ENCODE data around the gene FRY. TPM values are rescaled to one million over a fixed set of nuclear protein-coding genes. Genes with fewer than 3 reads are reported as not detected.

Gene FRY
- total and polyA plus RNA-seq, 10 of the 15 experiments (the other 5 are each of a cell fraction or from before 2014, with no cell fraction given): 0.18 to 1.4 (median 0.30) TPM

DNA sequence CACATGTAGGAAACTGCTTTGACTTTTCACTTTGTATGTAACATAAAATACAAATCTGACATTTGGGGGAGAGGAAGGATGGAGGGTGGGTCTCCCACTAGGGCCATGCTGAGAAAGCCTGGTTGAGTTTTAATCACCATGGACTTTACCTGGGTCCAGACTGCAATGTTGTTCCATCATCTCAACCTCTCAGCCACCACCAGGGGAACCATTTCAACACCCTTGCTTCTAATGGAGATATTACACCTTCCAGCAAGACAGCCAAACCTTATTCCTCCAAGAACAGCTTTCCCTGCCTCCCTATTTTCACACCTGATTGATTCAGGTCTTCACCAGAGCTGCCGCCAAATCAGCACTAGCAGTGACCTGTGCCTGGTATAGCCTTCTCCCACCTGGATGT is 227.5 kb downstream of the FRY start:
- H3K27ac ChIP-seq (ENCODE audit: control insufficient read depth, insufficient read depth): no peak overlapping the region
- intact Hi-C loops (cut with micrococcal nuclease; ENCODE audit: unreplicated experiment) (no loop called here), in situ Hi-C loops (cut with MboI) (no loop called here)
- CTCF ChIA-PET: interaction anchor here (1.5 kb wide), 1 partner anchor 12 kb away, joined by 4 read pairs; no protein-coding TSS in a partner anchor
- H3K36me3 ChIP-seq (ENCODE audit: control insufficient read depth in 2 of 2, insufficient read depth in 2 of 2, low read length in 1 of 2): no peaks in the 10 kb centered on the region
- H3K4me1 ChIP-seq (ENCODE audit: control insufficient read depth, insufficient read depth, low read length): no peaks in the 10 kb centered on the region
- TF ChIP-seq, protein P1, sequence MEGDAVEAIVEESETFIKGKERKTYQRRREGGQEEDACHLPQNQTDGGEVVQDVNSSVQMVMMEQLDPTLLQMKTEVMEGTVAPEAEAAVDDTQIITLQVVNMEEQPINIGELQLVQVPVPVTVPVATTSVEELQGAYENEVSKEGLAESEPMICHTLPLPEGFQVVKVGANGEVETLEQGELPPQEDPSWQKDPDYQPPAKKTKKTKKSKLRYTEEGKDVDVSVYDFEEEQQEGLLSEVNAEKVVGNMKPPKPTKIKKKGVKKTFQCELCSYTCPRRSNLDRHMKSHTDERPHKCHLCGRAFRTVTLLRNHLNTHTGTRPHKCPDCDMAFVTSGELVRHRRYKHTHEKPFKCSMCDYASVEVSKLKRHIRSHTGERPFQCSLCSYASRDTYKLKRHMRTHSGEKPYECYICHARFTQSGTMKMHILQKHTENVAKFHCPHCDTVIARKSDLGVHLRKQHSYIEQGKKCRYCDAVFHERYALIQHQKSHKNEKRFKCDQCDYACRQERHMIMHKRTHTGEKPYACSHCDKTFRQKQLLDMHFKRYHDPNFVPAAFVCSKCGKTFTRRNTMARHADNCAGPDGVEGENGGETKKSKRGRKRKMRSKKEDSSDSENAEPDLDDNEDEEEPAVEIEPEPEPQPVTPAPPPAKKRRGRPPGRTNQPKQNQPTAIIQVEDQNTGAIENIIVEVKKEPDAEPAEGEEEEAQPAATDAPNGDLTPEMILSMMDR (IDR thresholded peaks at IDR 0.05 in 2 of 3, conservative IDR thresholded peaks at IDR 0.05 in 1 of 3; ENCODE audit: control insufficient read depth in 2 of 3, extremely low read depth in 1 of 3, insufficient read depth in 1 of 3, low read depth in 3 of 3, low read length in 3 of 3): peak in 2 of 3 experiments; percentile 8 to 14; a peak in 2 of 6 replicates
- TF ChIP-seq TBL1XR1 (IDR thresholded peaks at IDR 0.05; ENCODE audit: low read depth, low read length): no peak
- no peak overlapping the region for H2AFZ ChIP-seq (ENCODE audit: control insufficient read depth, low read depth, low read length)
- H3K9me3 ChIP-seq (replicated peaks; ENCODE audit: control insufficient read depth, insufficient read depth, low read length): no peaks in the 10 kb centered on the region
- no peaks in the 10 kb centered on the region; a peak in 1 of 4 replicates for H3K27me3 ChIP-seq (replicated peaks in 1 of 2; ENCODE audit: control insufficient read depth in 2 of 2, insufficient read depth in 2 of 2, low read length in 1 of 2)
- H3K79me2 ChIP-seq (ENCODE audit: control insufficient read depth, insufficient read depth, low read length): no peaks in the 10 kb centered on the region
- no peak overlapping the region for H3K9ac ChIP-seq (ENCODE audit: control insufficient read depth, insufficient read depth, low read length)
- peak; percentile 51; the same call in 2 of the 3 replicates for ATAC-seq
- no peak for DNase-seq (ENCODE audit: low read depth, low spot score)
- no peak for FAIRE-seq
- RAD21 ChIA-PET (ENCODE audit: unreplicated experiment): no interaction called here
- BruUV-seq (replicated peaks): no TSS peak
- no peaks in the 10 kb centered on the region for H4K20me1 ChIP-seq (ENCODE audit: control insufficient read depth, insufficient read depth)
- 100% methylated on average over 1 of the region's 1 CpG for WGBS (ENCODE audit: insufficient coverage, insufficient replicate concordance, low lambda C conversion rate, missing lambda C conversion rate)
- POLR2A ChIA-PET: no interaction called here
- H3K4me2 ChIP-seq (ENCODE audit: control insufficient read depth, insufficient read depth): no peak overlapping the region
- no peak overlapping the region for H3K4me3 ChIP-seq
- SMC1A ChIA-PET (ENCODE audit: uncharacterized antibody, unreplicated experiment): no interaction called here

DNA sequence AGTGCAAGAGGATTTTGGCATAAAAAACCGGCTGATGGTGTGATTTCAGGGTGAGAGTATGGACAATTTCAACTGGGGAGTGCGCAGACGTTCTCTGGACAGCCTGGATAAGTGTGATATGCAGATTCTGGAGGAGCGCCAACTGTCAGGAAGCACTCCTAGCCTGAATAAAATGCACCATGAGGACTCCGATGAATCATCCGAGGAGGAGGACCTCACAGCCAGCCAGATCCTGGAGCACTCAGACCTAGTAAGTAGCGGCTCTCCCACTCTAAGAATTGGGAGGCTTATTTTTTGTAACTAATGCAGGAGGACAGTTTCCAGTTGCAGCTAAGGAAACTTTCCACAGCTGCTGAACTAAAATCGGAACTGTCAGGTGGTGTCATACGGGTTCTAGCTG is 230.0 kb downstream of the FRY start:
- H3K4me3 ChIP-seq: no peak overlapping the region
- TF ChIP-seq ZNF622 (IDR thresholded peaks at IDR 0.05) (no peak), IKZF1 (conservative IDR thresholded peaks at IDR 0.05) (no peak), KLF5 (IDR thresholded peaks at IDR 0.05; ENCODE audit: partially characterized antibody) (no peak)
- TF ChIP-seq, protein P2, sequence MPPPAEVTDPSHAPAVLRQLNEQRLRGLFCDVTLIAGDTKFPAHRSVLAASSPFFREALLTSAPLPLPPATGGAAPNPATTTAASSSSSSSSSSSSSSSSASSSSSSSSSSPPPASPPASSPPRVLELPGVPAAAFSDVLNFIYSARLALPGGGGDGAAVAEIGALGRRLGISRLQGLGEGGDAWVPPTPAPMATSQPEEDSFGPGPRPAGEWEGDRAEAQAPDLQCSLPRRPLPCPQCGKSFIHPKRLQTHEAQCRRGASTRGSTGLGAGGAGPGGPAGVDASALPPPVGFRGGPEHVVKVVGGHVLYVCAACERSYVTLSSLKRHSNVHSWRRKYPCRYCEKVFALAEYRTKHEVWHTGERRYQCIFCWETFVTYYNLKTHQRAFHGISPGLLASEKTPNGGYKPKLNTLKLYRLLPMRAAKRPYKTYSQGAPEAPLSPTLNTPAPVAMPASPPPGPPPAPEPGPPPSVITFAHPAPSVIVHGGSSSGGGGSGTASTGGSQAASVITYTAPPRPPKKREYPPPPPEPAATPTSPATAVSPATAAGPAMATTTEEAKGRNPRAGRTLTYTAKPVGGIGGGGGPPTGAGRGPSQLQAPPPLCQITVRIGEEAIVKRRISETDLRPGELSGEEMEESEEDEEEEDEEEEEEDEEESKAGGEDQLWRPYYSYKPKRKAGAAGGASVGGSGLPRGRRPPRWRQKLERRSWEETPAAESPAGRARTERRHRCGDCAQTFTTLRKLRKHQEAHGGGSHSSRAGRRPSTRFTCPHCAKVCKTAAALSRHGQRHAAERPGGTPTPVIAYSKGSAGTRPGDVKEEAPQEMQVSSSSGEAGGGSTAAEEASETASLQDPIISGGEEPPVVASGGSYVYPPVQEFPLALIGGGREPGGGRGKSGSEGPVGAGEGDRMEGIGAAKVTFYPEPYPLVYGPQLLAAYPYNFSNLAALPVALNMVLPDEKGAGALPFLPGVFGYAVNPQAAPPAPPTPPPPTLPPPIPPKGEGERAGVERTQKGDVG (CRISPR knock-in tag; IDR thresholded peaks at IDR 0.05): no peak
- ChIA-PET POLR2A (no interaction called here), RAD21 (ENCODE audit: unreplicated experiment) (no interaction called here), CTCF (interaction anchor here (0.6 kb wide), 1 partner anchor 205 kb away, joined by 4 read pairs; no protein-coding TSS in a partner anchor), SMC1A (ENCODE audit: uncharacterized antibody, unreplicated experiment) (interaction anchor here (1.4 kb wide), 1 partner anchor 352 kb away, joined by 3 read pairs; no protein-coding TSS in a partner anchor)
- no peaks in the 10 kb centered on the region for H3K79me2 ChIP-seq (ENCODE audit: control insufficient read depth, insufficient read depth, low read length)
- H3K4me2 ChIP-seq (ENCODE audit: control insufficient read depth, insufficient read depth): no peak overlapping the region
- FAIRE-seq (no peak), ATAC-seq (no peak), DNase-seq (ENCODE audit: low read depth, low spot score) (no peak)
- no peaks in the 10 kb centered on the region; a peak in 1 of 4 replicates for H3K27me3 ChIP-seq (replicated peaks in 1 of 2; ENCODE audit: control insufficient read depth in 2 of 2, insufficient read depth in 2 of 2, low read length in 1 of 2)
- H3K36me3 ChIP-seq (ENCODE audit: control insufficient read depth in 2 of 2, insufficient read depth in 2 of 2, low read length in 1 of 2): no peaks in the 10 kb centered on the region
- no peaks in the 10 kb centered on the region for H3K9me3 ChIP-seq (replicated peaks; ENCODE audit: control insufficient read depth, insufficient read depth, low read length)
- no peaks in the 10 kb centered on the region for H4K20me1 ChIP-seq (ENCODE audit: control insufficient read depth, insufficient read depth)
- no peak overlapping the region for H3K9ac ChIP-seq (ENCODE audit: control insufficient read depth, insufficient read depth, low read length)
- in situ Hi-C loops (cut with MboI): no loop called here
- no peak overlapping the region for H3K27ac ChIP-seq (ENCODE audit: control insufficient read depth, insufficient read depth)
- intact Hi-C loops (cut with micrococcal nuclease; ENCODE audit: unreplicated experiment): no loop called here
- no peaks in the 10 kb centered on the region for H3K4me1 ChIP-seq (ENCODE audit: control insufficient read depth, insufficient read depth, low read length)
- no peak overlapping the region for H2AFZ ChIP-seq (ENCODE audit: control insufficient read depth, low read depth, low read length)
- no TSS peak for BruUV-seq (replicated peaks)
- WGBS (ENCODE audit: insufficient coverage, insufficient replicate concordance, low lambda C conversion rate, missing lambda C conversion rate): 79% methylated on average over 9 of the region's 9 CpGs
